Measurements from ENCODE around the gene ZNF90.

GRCh38 chr19:20167651-20168122 is 89.9 kb downstream of the ZNF90 start:
- no peak for TF ChIP-seq ZNF565 (CRISPR knock-in tag; conservative IDR thresholded peaks at IDR 0.05; ENCODE audit: low read depth)
- TF ChIP-seq CSRNP3 (CRISPR knock-in tag; IDR thresholded peaks at IDR 0.05), result no peak
- TF ChIP-seq ZFP3 (CRISPR knock-in tag; IDR thresholded peaks at IDR 0.05), result no peak
- no peak for TF ChIP-seq ZFP30 (CRISPR knock-in tag; IDR thresholded peaks at IDR 0.05)
- no peak for TF ChIP-seq TOX (CRISPR knock-in tag; IDR thresholded peaks at IDR 0.05; ENCODE audit: borderline replicate concordance)
- no peak for TF ChIP-seq ARNTL (CRISPR knock-in tag; IDR thresholded peaks at IDR 0.05; ENCODE audit: borderline replicate concordance, low read depth)
- no peak for TF ChIP-seq CSDC2 (CRISPR knock-in tag; IDR thresholded peaks at IDR 0.05)
- no peak for TF ChIP-seq ZC3H10 (CRISPR knock-in tag; IDR thresholded peaks at IDR 0.05)
- no peak for TF ChIP-seq RARB (CRISPR knock-in tag; IDR thresholded peaks at IDR 0.05)
- no peak for TF ChIP-seq PATZ1 (CRISPR knock-in tag; IDR thresholded peaks at IDR 0.05; ENCODE audit: borderline replicate concordance)
- no peak for TF ChIP-seq POU6F1 (CRISPR knock-in tag; IDR thresholded peaks at IDR 0.05; ENCODE audit: borderline replicate concordance, low read depth)

Measured in SK-N-SH treated with all-trans-retinoic acid at 6 μM for 48 hours (cell line).